ENCODE measurements around the gene ENOX1.

ENOX1 gene

DNA sequence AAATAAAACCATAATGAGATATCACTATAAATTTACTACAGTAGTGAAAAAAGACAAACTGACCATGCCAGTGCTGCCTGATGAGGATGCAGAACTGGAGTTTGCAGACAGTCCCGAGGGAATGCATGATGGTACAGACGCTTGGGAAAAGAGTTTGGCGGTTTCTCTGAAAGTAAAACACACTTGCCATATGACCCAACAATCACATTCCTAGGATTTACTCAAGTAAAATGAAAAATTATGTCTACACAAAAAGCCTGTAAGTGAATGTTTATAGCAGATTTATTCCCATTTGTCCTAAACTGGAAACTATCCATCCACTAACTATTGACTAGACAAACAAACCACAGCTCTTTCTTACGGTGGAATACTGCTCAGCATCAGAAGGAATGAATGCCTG, 492.4 kb downstream of the ENOX1 start:
- Histone ChIP-seq H3K9me3 (ENCODE audit: insufficient read depth, low read length, severe bottlenecking) (no peaks in the 10 kb centered on the region), H3K79me2 (ENCODE audit: insufficient read depth, low read length) (no peaks in the 10 kb centered on the region), H3K27ac (ENCODE audit: low read length) (no peak overlapping the region), H2AFZ (ENCODE audit: low read depth, low read length) (no peak overlapping the region), H3K4me2 (ENCODE audit: insufficient read depth, low read length) (no peak overlapping the region), H3K4me3 (ENCODE audit: low read depth in 1 of 2, low read length in 2 of 2) (no peak overlapping the region), H3K36me3 (ENCODE audit: insufficient read depth, low read length) (no peaks in the 10 kb centered on the region), H3K4me1 (ENCODE audit: insufficient read depth, low read length) (no peaks in the 10 kb centered on the region), H4K20me1 (ENCODE audit: insufficient read depth, low read length) (no peaks in the 10 kb centered on the region), H3K9ac (ENCODE audit: low read depth, low read length) (no peak overlapping the region), H3K27me3 (ENCODE audit: insufficient read depth, low read length, poor library complexity) (peaks cover 4% of the 10 kb centered on the region)
- no peak for DNase-seq
- TF ChIP-seq EZH2 (IDR thresholded peaks at IDR 0.05; ENCODE audit: borderline replicate concordance, low read depth, low read length, severe bottlenecking) = no peak
- TF ChIP-seq, protein P1, sequence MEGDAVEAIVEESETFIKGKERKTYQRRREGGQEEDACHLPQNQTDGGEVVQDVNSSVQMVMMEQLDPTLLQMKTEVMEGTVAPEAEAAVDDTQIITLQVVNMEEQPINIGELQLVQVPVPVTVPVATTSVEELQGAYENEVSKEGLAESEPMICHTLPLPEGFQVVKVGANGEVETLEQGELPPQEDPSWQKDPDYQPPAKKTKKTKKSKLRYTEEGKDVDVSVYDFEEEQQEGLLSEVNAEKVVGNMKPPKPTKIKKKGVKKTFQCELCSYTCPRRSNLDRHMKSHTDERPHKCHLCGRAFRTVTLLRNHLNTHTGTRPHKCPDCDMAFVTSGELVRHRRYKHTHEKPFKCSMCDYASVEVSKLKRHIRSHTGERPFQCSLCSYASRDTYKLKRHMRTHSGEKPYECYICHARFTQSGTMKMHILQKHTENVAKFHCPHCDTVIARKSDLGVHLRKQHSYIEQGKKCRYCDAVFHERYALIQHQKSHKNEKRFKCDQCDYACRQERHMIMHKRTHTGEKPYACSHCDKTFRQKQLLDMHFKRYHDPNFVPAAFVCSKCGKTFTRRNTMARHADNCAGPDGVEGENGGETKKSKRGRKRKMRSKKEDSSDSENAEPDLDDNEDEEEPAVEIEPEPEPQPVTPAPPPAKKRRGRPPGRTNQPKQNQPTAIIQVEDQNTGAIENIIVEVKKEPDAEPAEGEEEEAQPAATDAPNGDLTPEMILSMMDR (IDR thresholded peaks at IDR 0.05; ENCODE audit: borderline replicate concordance, extremely low read depth, low read length, poor library complexity, severe bottlenecking) = no peak
- ATAC-seq (ENCODE audit: insufficient read depth, low read depth) = no peak

DNA sequence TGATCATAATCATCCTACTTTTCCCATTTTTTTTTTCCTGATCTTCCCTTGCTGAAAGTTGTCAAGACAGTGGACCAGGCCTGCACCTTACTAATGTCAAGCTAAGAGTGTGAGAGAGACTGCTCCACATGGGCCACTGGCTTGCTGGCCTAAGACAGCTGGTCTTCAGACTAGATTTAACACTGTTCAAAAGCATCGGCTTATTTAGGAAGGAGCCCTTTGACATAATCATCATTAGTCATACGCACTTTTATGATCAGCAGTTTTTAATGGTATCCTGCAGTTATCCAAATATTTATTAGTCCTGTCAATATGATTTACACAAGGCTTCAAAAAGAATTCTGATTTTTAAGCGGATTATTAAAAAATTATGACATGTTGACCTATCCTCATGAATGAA, 492.8 kb downstream of the ENOX1 start:
- TF ChIP-seq, protein P1 (IDR thresholded peaks at IDR 0.05; ENCODE audit: borderline replicate concordance, extremely low read depth, low read length, poor library complexity, severe bottlenecking) = no peak
- no peak for TF ChIP-seq EZH2 (IDR thresholded peaks at IDR 0.05; ENCODE audit: borderline replicate concordance, low read depth, low read length, severe bottlenecking)

DNA sequence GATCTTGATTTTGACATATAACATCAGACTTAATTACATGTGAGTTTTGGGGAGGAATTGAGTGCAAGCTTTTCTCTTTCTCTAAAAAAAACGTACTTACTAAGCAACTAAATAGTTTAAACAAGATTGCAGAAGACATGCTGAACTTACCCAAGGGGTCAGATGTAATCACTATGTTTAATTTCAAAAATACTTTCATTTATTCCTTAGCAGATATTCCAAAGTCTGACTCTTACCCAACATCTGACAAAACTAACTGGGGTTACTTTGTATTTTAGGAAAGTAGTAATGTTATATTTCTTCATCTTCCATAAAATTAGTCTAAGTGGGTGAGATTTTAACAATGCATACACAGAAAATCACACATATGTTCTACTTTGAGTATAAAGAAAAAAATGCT, 493.2 kb downstream of the ENOX1 start:
- Histone ChIP-seq H2AFZ (ENCODE audit: low read depth, low read length) (no peak overlapping the region), H3K9me3 (ENCODE audit: insufficient read depth, low read length, severe bottlenecking) (no peaks in the 10 kb centered on the region), H3K79me2 (ENCODE audit: insufficient read depth, low read length) (no peaks in the 10 kb centered on the region), H3K9ac (ENCODE audit: low read depth, low read length) (no peak overlapping the region), H3K4me2 (ENCODE audit: insufficient read depth, low read length) (no peak overlapping the region), H3K27me3 (ENCODE audit: insufficient read depth, low read length, poor library complexity) (peaks cover 4% of the 10 kb centered on the region), H3K36me3 (ENCODE audit: insufficient read depth, low read length) (no peaks in the 10 kb centered on the region), H3K27ac (ENCODE audit: low read length) (no peak overlapping the region), H3K4me3 (ENCODE audit: low read depth in 1 of 2, low read length in 2 of 2) (no peak overlapping the region), H3K4me1 (ENCODE audit: insufficient read depth, low read length) (no peaks in the 10 kb centered on the region), H4K20me1 (ENCODE audit: insufficient read depth, low read length) (no peaks in the 10 kb centered on the region)
- ATAC-seq (ENCODE audit: insufficient read depth, low read depth) = no peak
- TF ChIP-seq EZH2 (IDR thresholded peaks at IDR 0.05; ENCODE audit: borderline replicate concordance, low read depth, low read length, severe bottlenecking) = no peak
- TF ChIP-seq, protein P1 (IDR thresholded peaks at IDR 0.05; ENCODE audit: borderline replicate concordance, extremely low read depth, low read length, poor library complexity, severe bottlenecking) = no peak
- DNase-seq = no peak

More for the DNA sequence above, 492.8 kb downstream of the ENOX1 start:
- Histone ChIP-seq H2AFZ (ENCODE audit: low read depth, low read length) (no peak overlapping the region), H3K27ac (ENCODE audit: low read length) (no peak overlapping the region), H3K27me3 (ENCODE audit: insufficient read depth, low read length, poor library complexity) (peaks cover 4% of the 10 kb centered on the region), H3K36me3 (ENCODE audit: insufficient read depth, low read length) (no peaks in the 10 kb centered on the region), H3K4me3 (ENCODE audit: low read depth in 1 of 2, low read length in 2 of 2) (no peak overlapping the region), H3K9ac (ENCODE audit: low read depth, low read length) (no peak overlapping the region), H4K20me1 (ENCODE audit: insufficient read depth, low read length) (no peaks in the 10 kb centered on the region), H3K79me2 (ENCODE audit: insufficient read depth, low read length) (no peaks in the 10 kb centered on the region), H3K4me2 (ENCODE audit: insufficient read depth, low read length) (no peak overlapping the region), H3K9me3 (ENCODE audit: insufficient read depth, low read length, severe bottlenecking) (no peaks in the 10 kb centered on the region), H3K4me1 (ENCODE audit: insufficient read depth, low read length) (no peaks in the 10 kb centered on the region)
- ATAC-seq (ENCODE audit: insufficient read depth, low read depth) (no peak), DNase-seq (no peak)

DNA sequence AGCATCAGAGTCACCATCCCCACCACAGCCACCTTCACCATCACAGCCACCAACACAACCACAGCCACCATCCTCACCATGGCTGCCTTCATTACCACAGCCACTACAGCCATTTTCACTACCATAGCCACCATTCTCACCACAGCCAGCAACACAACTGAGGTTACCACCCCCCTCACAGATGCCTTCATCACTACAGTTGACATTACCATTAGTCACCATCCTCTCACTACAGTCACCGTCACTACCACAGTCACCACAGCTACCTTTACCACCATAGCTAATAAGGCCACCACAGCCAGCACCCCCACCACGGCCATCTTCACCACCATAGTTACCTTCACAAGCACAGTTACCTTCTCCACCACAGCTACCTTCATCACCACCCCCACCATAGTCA, 493.8 kb downstream of the ENOX1 start:
- no peak overlapping the region for H2AFZ ChIP-seq (ENCODE audit: low read depth, low read length)

More for the DNA sequence above, 493.8 kb downstream of the ENOX1 start:
- H3K4me2 ChIP-seq (ENCODE audit: insufficient read depth, low read length) = no peak overlapping the region
- peaks cover under 1% of the 10 kb centered on the region for H3K27me3 ChIP-seq (ENCODE audit: insufficient read depth, low read length, poor library complexity)
- H4K20me1 ChIP-seq (ENCODE audit: insufficient read depth, low read length) = no peaks in the 10 kb centered on the region
- H3K9me3 ChIP-seq (ENCODE audit: insufficient read depth, low read length, severe bottlenecking) = no peaks in the 10 kb centered on the region
- no peak overlapping the region for H3K9ac ChIP-seq (ENCODE audit: low read depth, low read length)
- TF ChIP-seq, protein P1 (IDR thresholded peaks at IDR 0.05; ENCODE audit: borderline replicate concordance, extremely low read depth, low read length, poor library complexity, severe bottlenecking) = no peak
- TF ChIP-seq EZH2 (IDR thresholded peaks at IDR 0.05; ENCODE audit: borderline replicate concordance, low read depth, low read length, severe bottlenecking) = no peak
- H3K27ac ChIP-seq (ENCODE audit: low read length) = no peak overlapping the region
- H3K4me3 ChIP-seq (ENCODE audit: low read depth in 1 of 2, low read length in 2 of 2) = no peak overlapping the region
- DNase-seq (no peak), ATAC-seq (ENCODE audit: insufficient read depth, low read depth) (no peak)
- no peaks in the 10 kb centered on the region for H3K4me1 ChIP-seq (ENCODE audit: insufficient read depth, low read length)
- no peaks in the 10 kb centered on the region for H3K79me2 ChIP-seq (ENCODE audit: insufficient read depth, low read length)
- H3K36me3 ChIP-seq (ENCODE audit: insufficient read depth, low read length) = no peaks in the 10 kb centered on the region
